Body of pancreas (tissue), 4 donors: ENCODE results near the gene UGT1A3.

Source experiments
- CTCF ChIP-seq, 7 experiments: fragments of 450-650 bp in 4 of 7; fragments of 200-600 bp in 3 of 7; sonication (generic) in 3 of 7; IDR thresholded peaks; one replicate each; pipeline ENCODE4 v1.5.1; 2016 to 2019; ENCODE audit warnings: antibody characterized with exemption in 7 of 7
- POLR2A ChIP-seq, 3 donors: fragments of 450-650 bp; IDR thresholded peaks; one replicate each; pipeline ENCODE4 v1.6.1; 2016; ENCODE audit warnings: antibody characterized with exemption in 3 of 3, mild to moderate bottlenecking in 2 of 3

GRCh38 chr2:233758849-233759248, 30.0 kb downstream of the UGT1A3 start:
- TF ChIP-seq CTCF (IDR thresholded peaks at IDR 0.05): no peak
- no peak for TF ChIP-seq POLR2A (IDR thresholded peaks at IDR 0.05)
